Fibroblast of the conjunctiva (primary cell): ENCODE data around the gene KRTAP10-2.
"Not testable (repeated sequence)": the region's sequence is repeated elsewhere in the genome, so short reads cannot be mapped to it uniquely, and the experiment has no call there.

Experiments
- DNase-seq: peaks from one replicate; pipeline ENCODE4 v3.0.0-alpha.2; 2010; ENCODE audit warnings: low read depth

KRTAP10-2 gene

DNA sequence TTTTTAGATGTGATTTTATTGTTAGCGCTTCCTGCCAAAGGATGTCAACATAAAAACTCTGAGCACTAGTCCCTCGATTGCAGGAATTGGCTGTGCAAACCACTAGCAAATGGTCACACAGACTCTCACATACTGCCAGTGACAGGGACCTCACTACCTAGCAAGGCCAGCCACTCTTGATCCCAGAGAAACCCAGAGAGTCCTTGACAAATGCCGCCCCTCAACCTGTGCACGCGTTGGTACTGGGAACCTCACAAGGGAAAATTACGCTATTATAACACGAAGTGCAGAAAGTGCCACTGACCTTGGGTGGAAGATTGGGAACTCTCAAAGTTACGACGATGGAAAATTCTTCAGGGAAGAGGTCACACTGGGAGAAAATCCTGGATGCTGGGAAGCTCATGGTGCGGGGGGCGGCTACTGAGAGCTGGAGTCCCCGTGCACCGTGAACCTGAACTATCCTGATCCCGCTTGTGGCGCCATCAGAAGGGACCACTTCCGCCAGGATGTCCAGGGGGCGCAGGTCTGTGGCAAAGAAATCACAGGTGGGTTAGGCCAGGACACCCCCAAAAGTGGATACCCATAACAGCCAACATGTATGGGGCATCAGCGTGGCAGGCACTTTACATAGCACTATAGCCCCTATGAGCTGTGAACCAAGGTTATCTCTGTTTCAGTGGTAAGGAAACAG, 16.3 kb upstream of the KRTAP10-2 start:
- DNase-seq: no peak

DNA sequence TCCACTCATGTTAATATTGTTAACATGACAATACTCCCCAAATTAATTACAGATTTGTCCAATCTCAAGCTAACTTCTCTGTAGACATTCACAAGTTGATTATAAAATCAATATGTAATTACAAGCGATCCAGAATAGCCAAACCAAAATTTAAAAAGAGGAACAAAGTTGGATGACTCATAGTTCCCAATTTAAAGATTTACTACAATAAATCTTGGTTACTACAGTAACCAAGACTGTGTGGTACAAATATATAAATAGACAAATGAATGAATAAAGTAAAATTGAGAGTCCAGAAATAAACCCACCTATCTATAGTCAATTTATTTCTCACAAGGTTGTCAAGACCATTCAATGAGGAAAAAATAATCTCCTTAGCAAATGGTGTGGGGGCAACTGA, 15.1 kb upstream of the KRTAP10-2 start:
- DNase-seq: no peak

DNA sequence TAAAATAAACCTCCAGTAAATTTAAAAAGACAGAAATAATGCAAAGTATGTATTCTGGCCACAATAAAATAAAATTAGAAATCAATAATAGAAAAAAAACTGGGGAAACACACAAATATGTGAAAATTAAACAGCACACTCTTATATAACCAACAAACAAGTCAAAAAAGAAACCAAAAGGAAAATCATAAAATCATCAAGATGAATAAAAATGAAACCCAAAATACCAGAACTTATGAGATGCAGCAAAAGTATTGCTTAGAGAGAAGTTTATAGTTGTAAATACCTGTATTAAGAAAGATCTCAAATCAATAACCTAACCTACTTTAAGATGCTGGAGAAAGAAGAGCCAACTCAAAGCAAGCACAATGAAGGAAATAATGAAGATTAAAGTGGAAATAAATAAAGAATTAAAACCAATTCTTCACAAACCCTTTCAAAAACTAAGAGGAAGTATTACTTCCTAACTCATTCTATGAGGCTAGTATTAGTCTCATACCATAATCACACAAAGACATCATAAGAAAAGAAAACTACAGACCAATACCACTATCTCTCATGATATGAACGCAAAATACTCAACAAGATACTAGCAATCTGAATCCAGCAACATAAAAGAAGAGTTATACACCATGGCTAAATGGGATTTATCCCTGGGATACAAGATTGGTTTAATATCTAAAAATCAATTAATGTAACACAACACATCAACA, 13.7 kb upstream of the KRTAP10-2 start:
- DNase-seq: no peak

DNA sequence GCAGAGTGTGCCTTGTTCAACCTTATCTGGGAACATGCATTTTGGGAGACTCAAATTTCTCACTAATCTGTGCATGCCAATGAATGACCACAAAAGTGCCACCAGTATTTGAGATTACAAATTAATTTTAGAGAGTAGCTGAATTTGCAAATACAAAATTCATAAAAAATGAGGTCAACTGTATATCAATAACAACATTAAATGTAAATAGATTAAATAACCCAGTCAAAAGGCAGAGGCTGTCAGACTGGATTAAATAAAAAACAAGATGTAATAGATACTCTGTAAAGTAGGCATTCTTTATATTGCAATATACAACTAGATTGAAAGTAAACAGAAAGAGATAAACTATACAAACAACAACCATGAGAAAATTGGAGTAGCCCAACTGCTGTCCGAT, 12.8 kb upstream of the KRTAP10-2 start:
- DNase-seq: no peak

DNA sequence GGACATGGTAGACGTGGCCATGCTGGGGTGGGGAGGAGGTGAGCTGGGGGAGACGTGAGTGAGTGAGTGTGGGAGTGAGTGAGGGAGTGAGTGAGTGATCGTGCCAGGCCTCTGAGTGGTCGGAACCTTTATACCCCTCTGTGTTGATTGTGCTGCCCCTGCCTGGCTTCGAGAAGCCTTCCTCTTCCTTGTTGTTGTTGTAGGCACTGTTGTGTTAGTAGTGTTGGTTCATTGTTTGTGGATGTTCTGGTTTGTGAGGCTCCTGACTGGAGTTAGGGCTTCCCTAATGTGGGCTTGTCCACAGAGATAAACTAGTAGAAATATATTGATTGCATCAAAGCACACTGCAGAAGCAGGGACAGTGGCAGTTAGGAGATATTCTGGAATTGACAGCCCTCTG, 7.4 kb upstream of the KRTAP10-2 start, which contains the start of gene KRTAP10-3:
TSS of gene KRTAP10-3 (minus strand) at position 101 of the 400 bp plus-strand sequence. CDS start at position 21, 80 bp downstream.
- no peak for DNase-seq

GRCh38 chr21:44558329-44558675, 7.0 kb upstream of the KRTAP10-2 start:
- DNase-seq: not testable (repeated sequence)

- DNase-seq: no peak
Observed at GRCh38 chr21:44557491-44558328, 6.4 kb upstream of the KRTAP10-2 start.

- no peak for DNase-seq
Observed at GRCh38 chr21:44556879-44557278, 5.6 kb upstream of the KRTAP10-2 start.

DNA sequence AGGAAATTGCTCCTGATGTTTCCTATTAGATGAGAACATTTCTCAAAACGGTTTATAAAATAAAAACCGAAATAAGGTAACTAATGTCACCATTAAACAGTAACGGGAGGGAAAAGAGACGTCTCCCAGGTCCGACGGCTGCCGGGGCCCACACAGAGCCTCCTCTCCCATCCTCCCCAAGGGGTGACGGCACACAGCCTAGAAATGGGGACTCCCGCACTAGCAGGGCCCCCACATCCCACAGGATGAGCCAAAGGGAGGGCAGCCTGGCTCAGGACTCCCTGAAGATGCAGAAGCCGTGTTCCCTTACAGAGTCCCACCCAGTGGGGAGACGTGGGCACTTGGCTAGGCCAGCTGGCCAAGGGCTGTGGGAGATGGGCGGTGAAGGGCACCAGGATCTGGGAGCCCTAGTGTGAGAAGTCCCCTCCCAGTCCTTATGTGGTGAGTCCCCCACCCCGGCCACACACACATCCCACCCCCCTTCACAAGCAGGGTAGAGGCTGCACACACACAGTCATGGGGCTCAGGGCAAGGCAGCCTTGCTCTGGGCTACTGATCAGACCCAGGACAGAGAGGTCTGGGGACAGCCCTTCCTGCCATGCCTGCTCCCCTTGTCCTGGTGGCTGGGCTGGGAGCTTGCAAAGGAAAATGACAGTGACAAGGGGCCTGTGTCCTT, 4.0 kb upstream of the KRTAP10-2 start:
- DNase-seq: no peak

DNA sequence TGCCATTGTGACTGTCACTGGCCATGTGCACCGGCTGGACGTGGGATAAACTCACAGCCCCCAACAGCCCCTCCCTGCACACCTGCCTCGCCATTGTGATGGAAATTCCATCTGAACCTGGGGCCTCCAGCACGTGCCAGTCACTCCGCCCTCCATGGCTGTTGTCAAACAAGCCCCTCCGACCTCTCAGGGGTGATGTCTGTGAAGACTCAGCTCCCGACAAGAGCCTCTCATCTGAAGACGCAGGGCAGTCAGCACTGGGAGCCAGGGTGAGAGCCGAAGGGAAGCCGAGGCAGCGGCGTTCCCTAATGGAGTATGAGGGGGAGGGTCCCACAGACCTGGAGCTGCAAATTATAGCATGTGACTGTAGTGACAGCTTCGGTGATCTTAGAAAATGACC, 1.4 kb upstream of the KRTAP10-2 start:
- no peak for DNase-seq

DNA sequence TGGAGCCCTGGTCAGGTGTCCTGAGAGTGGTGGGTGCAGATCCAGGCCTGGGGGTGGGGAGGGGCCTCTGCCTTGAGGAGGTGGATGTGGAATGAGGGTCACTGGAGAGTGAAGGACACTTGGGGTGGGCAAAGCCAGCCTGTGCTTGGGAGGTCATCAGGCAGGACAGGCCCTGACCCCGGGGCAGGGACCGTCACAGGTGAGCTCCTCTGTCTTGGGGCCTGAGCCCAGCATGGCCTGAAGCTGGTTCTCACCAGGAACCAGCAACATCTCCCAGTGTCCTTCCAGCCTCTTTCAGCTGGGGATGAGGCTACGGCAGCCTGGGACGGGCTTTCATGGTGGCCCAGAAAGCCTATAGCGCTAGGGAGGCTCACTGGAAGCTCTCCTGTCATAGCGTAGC, 831 bp upstream of the KRTAP10-2 start:
- DNase-seq: no peak

- no peak for DNase-seq
Observed at GRCh38 chr21:44550807-44551206, 498 bp downstream of the KRTAP10-2 start.

GRCh38 chr21:44550285-44550684, 1.0 kb downstream of the KRTAP10-2 start:
- not testable (repeated sequence) for DNase-seq

DNA sequence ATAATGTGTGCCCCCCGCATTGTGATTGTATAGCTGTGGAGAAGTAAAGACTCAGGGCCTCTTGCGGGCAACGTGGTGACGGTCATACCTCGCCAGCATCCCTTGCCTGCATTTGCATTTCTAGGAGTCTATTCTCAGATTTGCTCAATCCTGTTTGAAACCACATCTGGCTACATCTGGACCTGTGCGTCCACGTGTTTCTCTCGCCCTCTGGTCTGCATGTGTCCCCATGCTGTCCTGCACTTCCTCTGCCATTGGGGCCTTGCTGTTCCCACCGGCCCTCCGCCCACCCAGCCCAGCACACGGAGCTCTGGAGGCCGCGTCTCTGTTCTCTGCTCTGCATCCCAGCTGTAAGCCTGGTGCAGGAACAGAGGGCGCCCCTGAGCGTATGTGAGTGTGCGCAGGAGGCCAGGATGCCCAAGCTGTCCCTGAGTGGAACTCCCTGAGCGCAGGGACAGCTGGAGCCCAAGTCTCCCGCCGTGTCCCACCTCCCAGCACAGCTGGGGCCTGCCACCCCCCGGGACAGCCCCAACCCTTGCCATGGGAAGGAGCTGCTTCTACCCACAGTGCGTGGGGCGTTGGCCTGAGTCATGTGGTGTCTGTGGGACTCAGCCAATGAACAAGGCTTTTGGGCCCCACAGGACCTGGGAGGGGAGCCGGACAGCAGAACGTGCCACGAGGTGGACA, 1.6 kb downstream of the KRTAP10-2 start:
- no peak for DNase-seq

DNA sequence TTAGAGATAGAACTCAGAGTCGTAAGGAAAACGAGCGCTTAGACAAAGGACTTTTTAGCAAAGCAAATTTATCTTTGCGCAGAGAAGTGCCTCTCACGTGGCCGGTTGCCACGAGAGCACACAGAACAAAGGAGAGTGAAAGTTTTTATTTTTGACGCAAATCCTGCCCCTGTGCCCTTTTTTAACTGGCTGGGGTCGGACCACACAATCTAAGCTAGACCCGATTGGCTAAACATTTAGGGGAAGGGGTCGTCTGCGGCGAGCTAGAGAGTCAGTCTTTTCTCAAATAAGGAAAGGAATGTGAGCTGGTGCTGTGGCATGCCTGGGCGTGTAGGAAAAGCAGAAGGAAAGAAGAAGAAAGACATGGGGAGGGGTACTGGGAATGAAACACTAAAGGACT, 2.4 kb downstream of the KRTAP10-2 start:
- DNase-seq: no peak

GRCh38 chr21:44548381-44548780, 2.9 kb downstream of the KRTAP10-2 start:
- DNase-seq: no peak

DNA sequence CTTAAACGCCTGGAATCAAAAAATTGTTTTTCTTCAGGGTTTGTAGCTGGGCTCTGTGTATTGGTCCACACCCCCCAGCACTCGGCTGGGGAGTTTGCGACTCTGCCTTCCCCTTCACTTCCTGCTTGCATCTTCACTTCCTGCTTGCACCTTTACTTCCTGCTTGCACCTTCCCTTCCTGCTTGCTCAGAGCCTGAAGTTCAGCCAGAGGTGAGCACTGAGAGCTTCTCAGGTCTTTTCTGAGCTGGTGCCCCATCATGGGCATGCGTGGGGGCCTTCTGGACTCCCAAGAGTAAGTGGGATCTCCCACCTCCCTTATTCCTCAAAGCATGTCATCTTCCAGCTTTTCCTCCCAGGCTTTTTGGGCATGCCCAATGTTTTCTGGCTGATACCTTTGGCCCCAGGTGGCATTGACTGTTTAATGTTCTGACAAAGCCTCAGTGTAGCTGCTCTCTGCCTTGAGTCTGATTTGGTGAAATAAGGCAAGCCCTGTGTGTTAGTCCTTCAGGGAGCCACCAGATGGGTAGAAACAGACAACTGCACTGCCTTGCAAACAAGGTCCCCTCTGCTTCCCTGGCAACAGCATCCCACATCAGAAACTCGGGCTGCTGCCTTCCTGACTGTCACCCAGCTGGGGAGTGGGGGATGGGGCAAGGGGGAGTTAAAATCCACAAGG, 3.5 kb downstream of the KRTAP10-2 start:
- DNase-seq: no peak

DNA sequence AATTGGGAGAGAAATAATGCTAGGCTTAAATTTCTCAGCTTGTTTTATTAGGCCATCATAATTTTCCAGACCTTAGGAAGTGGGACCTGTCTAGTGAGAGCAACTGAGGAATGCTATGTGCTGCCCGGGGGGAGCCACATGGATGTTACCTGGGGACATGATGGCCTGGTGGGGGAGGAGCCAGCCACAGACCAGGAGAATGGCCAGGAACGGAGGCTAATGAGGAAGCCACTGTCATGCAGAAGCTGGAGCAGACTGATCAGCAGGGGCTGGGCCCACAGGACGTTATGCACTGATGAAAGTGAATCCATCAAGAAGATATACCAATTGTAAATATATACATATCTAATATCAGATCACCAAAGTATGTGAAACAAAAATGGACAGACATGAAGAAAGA, 6.7 kb downstream of the KRTAP10-2 start:
- no peak for DNase-seq

DNA sequence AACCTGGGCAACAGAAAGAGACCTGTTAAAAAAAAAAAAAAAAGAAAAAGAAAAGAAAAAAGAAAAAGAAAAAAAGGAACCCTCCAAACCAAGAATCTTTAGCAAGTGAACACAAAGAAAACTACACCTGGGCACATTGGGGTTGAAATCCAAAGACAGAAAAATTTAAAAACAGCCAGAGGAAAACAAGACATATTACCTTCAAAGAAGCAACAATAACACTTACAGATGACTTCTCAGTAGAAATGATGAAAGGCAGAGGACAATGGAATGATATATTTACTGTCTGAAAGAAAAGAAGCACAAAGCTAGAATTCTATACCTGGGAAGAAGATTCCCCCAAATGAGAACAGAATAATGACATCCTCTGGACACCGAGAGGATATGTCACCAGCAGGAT, 8.6 kb downstream of the KRTAP10-2 start:
- DNase-seq: no peak

GRCh38 chr21:44540741-44541288, 10.5 kb downstream of the KRTAP10-2 start:
- DNase-seq: no peak
